ENCODE data around the gene PYROXD2.
"Not testable (repeated sequence)": the region's sequence is repeated elsewhere in the genome, so short reads cannot be mapped to it uniquely, and the experiment has no call there.

PYROXD2 gene

DNA sequence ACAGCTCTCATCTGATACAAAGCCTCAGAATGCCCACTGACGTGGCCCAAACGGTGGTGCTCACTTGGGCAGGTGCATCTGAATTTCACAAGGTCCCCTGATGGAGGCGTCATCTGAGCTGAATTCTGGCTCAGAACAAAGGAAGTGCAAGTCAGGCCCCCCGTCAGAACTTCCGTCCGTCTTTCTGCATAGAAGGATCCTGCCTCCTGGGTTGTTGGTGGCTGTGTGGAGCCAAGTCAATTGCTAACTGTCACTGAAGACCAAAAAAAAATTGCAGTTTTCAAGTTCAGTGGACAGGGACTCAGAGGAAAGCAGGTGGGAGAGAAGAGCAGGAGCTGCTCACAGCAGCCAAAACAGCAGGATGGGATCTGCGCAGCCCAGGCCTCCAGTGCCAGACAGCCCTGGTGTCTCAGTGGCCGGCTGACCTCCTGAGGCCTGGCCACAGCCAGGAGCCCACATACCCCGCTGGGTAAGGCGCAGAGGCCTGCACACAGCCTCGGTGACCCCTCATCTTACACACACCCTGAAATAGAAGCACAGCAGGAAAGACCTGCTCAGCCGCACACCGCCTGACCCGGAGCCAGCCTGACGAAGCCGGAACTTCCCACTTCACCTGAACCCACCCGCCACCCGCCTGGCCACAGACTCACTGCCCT is 49.4 kb downstream of the PYROXD2 start:
- no peak for DNase-seq (ENCODE audit: low spot score)

DNA sequence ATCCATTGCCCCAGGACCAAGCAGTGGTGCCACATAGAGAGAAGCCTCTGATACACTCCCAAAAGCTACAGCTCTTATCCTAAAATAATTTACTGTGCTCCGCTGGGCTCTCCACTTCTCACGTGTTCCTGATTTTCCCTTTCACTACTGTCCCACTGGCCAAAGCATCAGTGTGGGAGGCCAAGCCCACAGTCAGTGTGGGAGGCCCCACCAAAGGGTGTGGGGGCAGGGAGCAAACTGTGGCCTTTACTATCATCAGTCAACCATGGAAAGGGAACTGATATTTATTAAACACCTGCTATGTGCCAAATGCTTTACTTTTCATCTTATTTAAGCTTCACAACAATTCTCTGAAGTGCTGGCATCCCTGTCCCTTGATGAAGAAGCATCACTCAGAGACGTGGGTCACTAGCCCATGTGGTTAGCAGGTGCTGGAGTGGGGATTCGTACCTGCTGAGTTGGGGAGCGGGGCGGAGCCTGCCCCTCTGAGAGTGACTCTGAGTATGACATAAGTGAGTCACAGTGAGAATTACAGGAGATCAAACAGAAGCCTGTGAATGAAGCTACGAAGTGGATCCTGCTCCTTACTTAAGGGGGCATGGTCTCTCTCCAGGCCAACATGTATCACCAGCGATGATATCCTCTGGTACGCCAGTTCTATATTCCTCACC is 50.4 kb downstream of the PYROXD2 start:
- DNase-seq (ENCODE audit: low spot score): no peak

DNA sequence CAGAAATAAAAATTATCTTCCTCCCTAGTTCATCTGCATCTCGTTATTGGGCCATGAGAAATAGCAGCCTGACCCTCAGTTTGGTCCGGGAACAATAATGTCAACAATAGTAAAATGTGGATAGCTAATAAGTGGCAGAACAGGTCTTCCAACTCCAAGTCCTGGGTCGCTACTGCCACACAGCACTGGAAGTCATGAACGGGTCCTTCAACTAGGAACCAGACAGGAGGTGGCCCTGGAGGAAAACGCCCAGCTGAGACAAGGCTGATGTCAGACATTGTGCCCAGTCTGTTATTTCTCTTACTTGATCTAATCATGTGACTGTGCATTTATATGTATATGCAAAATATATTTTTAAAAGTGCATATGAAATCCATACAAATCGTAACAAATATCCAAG is 51.8 kb downstream of the PYROXD2 start:
- no peak for DNase-seq (ENCODE audit: low spot score)

DNA sequence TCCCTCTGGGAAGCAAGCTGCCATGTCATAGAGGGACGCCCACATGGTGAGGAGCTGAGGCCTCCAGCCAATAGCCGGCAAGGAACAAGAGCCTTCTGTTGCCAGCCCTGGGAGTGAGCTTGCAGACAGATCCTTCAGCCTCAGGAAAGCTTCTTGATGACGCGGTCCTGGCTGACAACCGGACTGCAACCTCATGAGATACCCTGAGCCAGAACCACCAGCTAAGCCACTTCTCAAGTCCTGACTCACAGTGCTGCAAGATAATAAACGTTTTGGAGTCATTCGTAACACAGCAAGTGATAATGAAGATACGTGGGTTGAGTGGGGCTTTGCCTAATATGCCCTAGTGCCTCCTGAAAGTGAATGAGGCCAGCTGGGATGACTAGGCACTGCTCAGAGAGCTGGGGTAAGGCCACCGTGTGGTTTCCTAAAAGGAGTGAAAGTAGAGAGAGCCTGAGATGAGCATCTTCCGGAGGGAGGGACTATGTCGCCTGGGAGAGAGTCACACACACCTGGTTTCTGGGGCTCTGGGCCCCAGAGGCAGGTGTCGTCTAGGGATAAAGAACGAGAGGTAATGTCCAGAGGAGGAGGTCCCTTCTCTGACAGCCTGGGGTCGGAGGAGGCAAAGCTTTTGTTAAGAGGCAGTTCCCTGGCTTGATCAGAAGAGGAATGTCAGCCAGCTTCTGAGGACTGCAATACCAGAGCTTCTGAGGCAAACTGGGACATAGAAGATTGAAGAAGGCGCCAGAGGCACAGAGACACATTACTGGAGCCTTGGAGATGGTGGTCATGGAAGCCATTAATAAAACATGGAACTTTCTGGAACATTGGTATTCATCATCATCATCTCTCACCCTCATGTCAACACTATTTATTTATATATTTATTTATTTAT is 53.6 kb downstream of the PYROXD2 start:
- no peak for DNase-seq (ENCODE audit: low spot score)

DNA sequence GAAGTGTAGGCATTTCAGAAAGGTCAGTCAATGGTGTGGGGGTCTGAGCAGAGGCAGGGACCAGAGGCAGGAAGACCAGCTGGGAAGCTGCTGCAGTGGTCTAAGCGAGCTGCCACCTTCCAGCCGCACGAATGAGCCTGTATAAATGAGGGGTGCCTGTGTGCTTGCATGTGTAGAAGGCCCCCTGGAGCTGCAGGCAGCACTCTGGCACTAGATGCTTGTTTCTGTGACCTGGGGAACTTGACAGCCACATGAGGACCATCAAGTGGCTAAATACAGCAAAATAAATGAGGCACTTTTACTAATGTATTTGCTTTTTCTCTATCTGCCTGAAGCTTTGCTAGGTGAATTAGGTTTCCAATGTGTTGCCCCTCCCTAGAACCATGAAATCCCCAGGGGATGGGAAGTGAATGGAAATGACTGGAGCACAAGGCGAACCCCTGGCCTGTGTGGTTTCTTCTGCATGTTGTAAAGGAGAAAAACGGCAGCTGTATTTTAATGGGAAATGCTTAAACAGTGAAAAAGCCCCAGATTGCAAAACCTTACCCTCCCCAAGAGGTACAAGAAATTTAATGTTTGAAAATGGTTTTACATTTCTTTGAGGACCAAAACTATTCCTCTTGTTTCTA is 57.7 kb downstream of the PYROXD2 start:
- DNase-seq (ENCODE audit: low spot score): no peak

DNA sequence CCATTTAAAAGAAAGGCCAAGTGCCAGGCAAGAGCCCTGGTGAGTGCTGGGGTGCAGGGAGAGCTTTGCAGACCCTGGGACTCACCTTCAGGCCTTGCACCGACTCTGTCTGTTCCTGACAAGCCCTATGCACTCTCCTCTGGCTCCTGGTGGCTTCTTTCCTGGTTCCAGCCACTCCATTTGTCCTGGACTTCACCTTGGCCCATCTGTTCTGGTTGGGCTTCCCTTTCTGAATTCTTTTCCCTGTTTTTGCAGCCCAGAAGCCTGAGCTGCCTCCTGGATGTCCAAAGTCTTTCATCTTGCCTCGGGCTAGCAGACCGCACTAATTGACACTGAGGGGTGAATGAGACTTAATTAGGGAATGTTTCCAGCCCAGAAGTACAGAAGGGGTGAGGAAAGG is 60.5 kb downstream of the PYROXD2 start:
- DNase-seq (ENCODE audit: low spot score): no peak

DNA sequence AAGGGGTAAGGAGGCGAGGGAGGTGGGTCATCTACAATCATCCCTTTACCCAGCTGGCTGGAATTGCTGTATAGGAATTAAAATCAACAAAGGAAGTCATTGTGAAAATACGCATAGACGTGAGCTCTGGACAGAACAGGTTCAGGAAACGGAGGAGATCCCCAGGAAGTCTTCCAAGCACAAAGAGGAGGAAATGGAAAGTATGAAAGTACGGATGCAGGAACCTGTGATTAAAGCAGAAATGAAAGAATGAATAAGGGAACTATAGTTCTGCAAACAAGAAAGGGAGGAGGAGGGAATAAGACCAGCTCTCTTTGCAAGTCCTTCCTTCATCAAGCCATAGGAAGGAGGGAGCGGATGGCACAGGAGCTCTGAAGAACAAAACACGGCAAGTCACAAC is 61.8 kb downstream of the PYROXD2 start:
- DNase-seq (ENCODE audit: low spot score): no peak

DNA sequence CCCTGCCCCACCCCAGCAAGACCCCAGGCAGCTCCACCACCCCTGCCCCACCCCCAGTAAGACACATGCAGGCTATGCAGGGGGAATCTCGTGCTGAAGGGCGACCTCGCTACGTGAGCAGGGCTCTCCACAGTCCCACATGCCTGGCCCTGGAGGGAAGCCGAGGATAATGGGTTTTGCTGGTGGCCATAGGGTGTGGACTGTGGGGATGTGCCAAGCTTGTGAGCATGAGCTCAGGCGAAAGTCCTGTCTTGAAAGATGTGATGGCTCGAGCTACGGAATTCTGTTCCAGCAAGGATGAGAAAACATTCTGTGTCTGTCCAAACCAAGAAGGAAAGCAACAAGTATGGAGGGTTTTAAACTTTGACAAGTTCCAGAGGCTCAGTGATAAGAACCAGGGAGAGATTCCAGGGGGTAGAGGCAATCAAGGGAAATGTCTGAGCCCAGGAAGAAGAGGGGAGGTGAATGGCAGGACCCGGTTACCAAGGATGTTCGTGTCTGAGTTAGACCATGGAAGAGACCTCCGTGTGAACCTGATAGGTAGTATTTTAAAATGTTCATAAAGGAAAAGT is 63.1 kb downstream of the PYROXD2 start:
- no peak for DNase-seq (ENCODE audit: low spot score)

DNA sequence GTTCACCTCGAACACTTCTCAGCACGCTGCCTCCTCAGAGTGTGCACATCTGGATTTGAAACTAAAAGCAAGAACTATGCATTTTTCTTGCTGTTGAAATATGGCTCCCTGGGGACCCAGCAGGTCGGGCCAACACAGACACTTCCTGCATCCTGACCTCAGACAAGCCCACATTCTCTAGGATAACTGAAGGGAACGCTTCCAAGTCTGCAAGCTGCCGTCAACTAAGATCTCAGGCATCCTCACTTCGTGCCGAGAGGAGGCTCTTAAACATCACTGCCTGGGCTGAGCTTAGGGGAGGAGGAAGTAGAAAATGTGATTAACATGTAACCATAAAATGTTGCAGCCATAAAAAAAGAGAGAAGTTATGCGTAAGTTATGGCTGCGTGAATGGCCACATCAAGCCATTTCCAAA is 65.5 kb downstream of the PYROXD2 start:
- peak; percentile 39 for DNase-seq (ENCODE audit: low spot score)

DNA sequence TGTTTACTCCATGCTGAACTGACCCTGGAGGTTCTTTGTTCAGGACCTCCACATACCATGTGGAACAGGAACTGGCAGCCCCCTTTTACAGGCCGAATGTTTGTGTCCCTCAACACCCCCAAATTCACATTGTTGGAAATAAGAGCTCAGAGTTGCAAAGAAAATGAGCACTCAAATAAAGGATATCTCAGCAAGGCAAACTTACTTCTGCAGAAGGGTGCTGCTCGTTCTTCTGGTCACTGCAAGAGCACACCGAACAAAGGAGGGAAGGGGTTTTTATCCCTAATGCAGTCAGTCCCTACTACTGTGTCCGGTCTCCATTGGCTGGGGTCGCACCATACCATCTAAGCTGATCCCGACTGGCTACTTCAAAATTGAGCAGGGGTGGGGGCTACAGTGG is 68.1 kb downstream of the PYROXD2 start:
- no peak for DNase-seq (ENCODE audit: low spot score)

DNA sequence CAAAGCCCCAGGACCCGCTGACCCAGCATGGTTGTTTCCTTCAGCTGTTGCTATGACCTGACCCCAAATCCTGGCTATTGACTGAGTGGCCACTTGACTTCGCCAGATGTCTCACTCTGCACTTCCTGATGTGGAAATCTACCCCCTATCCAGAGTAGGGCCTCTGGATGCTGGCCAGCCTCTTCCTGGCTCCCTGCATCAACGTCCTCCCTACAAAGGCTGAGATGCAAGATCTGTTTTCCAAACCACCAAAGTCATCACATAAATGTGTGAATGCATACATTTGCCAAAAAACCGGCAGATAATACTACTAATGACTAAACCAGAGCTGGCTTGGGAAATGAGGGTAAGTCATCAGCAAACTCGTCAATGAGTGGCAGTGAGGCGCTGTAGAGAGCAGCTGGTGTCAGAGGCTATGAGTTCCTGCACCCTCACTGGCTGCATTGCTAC is 70.4 kb downstream of the PYROXD2 start:
- DNase-seq (ENCODE audit: low spot score): no peak

DNA sequence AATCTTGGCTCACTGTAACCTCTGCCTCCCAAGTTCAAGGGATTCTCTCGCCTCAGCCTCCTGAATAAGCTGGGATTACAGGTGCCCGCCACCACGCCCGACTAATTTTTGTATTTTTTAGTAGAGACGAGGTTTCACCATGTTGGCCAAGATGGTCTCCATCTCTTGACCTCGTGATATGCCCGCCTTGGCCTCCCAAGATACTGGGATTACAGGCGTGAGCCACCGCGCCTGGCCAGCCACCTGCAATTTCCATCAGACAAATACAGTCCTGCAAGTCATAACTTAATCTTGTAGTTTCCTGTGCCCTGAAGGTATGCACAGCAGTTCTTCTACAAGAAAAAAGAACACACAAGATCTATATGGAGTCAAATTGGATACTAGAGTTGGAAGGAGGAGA is 73.3 kb downstream of the PYROXD2 start:
- not testable (repeated sequence) for DNase-seq (ENCODE audit: low spot score)

DNA sequence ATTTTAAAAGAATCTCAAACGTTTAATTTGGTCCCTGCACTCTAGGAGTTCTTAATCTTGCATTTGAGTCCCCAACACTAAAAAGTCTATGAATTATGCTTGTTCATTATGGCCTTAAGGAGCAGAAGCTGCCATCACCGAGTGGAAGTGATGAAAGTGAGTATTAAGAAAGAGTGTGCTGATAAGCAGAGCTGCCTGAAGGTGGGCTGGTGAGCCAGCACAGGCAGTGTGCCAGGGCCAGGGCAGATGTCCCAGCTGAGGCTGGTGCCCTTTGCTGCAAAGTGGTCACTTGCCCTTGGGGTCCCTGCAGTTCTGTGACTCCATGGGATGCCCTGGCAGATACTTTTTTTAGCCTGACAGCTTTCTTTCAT is 74.1 kb downstream of the PYROXD2 start:
- no peak for DNase-seq (ENCODE audit: low spot score)

DNA sequence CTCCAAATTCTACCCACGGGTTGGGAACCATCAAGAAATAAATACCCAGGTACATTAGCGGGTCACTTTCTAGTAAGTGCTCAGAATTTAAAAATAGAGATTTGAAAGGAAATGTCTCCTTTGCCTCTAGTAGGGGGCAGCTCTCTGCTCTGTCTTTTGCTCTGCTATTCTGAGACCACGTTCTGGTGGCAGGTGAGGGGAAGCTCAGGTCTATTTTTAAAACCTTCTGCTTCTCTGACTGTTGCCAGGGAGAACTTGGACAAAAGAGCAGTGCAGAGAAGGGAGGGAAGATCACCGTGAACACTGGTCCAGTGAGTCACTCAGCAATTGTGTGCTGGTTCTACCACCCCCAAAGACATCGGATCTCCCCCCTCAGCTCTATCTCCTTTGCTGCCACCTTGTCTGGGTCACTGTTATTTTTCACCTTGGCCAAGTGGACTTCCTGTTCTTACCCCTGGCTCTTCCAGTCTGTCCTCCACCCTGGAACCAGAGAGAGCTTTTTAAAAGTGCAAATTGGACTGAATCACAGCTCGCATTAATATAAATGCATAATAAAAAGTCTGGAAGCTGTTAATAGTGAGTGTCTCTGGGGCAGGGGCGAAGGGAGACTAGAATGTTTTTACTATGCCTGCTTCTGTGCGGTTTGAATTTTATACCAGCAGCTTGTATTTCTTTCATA is 74.6 kb downstream of the PYROXD2 start:
- DNase-seq (ENCODE audit: low spot score): no peak

DNA sequence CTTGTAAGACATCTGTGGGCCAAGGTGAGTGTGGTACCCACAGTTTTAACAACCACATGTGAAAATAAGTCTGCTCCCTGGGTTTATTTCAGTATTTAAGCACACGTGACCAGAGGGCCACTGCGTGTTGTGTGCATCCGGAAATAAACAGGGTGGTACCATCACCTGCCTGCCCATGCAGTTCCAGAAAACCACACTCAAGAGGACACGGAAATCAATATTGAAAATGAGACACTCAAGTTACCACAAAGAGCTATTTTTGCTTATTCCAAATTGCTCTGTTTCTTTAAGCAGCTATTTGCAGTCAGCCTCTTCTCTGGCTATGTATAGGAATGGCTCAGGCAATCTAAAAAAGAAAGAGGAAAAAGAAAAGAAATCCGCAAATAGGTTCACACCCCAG is 75.2 kb downstream of the PYROXD2 start:
- DNase-seq (ENCODE audit: low spot score): no peak

DNA sequence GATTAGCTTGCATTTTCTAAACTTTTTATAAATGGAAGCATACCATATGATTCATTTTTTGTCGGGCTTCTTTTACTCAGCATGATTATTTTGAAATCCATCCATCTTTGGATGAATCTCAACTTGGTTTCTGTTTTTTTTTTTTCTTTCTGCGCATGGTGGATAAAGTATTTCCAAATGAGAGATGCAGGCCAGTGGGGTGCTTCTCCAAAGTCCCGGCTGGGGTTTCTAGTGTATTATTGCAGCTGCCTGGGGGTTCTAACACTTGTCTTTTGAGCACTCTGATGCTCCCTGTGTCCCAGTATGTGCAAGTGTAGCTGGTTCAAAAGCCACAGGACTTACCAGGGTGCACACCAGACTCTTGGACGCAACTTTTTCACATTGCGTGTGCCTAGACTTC is 76.1 kb downstream of the PYROXD2 start:
- no peak for DNase-seq (ENCODE audit: low spot score)

DNA sequence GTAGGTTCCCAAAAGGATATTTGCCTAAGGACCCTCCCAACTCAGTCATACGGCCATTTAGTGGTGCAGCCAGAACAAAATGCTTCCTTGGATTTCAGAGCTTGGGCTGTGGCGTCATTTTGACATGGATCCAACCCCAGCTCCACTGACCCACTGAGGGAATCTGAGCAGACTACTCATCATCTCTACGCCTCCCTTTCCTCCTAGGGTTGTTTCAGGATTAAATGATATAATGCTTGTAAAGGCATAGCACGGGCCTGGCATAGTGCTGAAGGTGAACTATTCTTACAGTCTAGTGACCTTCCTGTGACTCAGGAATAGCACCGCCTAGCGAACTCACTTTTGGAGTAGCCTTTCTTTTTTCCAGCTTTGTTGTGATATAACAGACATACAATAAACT is 76.7 kb downstream of the PYROXD2 start:
- no peak for DNase-seq (ENCODE audit: low spot score)

DNA sequence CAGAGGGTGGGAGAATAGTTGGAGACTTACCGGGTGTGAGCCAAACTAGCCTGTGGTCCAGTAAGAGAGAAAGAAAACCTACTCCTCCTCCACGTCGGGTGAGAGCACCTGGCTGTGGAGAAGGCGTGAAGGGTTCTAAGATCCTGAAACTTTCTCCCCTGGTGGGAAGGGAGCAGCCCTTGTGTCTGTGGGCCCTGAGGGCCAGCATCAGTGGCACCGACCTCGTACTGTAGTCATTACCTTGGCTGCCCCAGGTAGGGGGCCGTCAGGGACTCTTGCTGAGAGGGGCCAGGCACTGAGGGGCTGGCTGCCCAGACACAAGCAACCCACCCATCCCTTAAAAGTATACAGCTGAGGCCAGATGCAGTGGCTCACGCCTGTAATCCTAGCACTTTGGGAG is 77.5 kb downstream of the PYROXD2 start:
- no peak for DNase-seq (ENCODE audit: low spot score)
